Natural killer cell (primary cell): ENCODE data around the gene UBR2. TPM values are rescaled to one million over a fixed set of nuclear protein-coding genes. Genes with fewer than 3 reads are reported as not detected.

Source experiments
- ATAC-seq, 3 donors: fragments of 150-1000 bp in 2 of 3; fragments of 200-7000 bp in 1 of 3; cut with Tn5 transposase; 1 replicate in 1 of 3; 2 replicates in 2 of 3; pipeline ENCODE4 v1.10.0; 2021; ENCODE audit warnings: mild to moderate bottlenecking in 2 of 3, moderate library complexity in 2 of 3
- DNase-seq, 2 donors: peaks; one replicate each; pipeline versions ENCODE4 v3.0.0 to v3.0.0-alpha.2; 2013 to 2021; ENCODE audit warnings: mixed read lengths in 1 of 2
- H3K27ac ChIP-seq: one replicate; pipeline ENCODE4 v1.5.1; 2013; ENCODE audit warnings: mild to moderate bottlenecking, low read length
- H3K27me3 ChIP-seq: one replicate; pipeline ENCODE4 v1.6.1; 2013; ENCODE audit warnings: low read length; ENCODE audit not compliant: control insufficient read depth, insufficient read depth
- H3K36me3 ChIP-seq: one replicate; pipeline ENCODE4 v1.6.1; 2013; ENCODE audit warnings: low read length; ENCODE audit not compliant: control insufficient read depth, insufficient read depth
- H3K4me1 ChIP-seq: one replicate; pipeline ENCODE4 v1.6.1; 2013; ENCODE audit warnings: low read length; ENCODE audit not compliant: control insufficient read depth, insufficient read depth
- H3K4me3 ChIP-seq: one replicate; pipeline ENCODE4 v1.5.1; 2013; ENCODE audit warnings: low read length
- H3K9me3 ChIP-seq: one replicate; pipeline ENCODE4 v1.6.1; 2013; ENCODE audit warnings: low read length; ENCODE audit not compliant: control insufficient read depth, insufficient read depth
- H3K27ac Mint-ChIP-seq, 2 donors: one replicate each; pipeline ENCODE4 v1.8.0; 2022; ENCODE audit warnings: mild to moderate bottlenecking in 2 of 2, mixed read lengths in 2 of 2, moderate library complexity in 1 of 2
- H3K27me3 Mint-ChIP-seq, 2 donors: one replicate each; pipeline ENCODE4 v1.8.0; 2022; ENCODE audit warnings: low read depth in 2 of 2, mixed read lengths in 2 of 2
- H3K36me3 Mint-ChIP-seq: one replicate; pipeline ENCODE4 v1.8.0; 2022; ENCODE audit warnings: mixed read lengths
- H3K4me1 Mint-ChIP-seq, 2 donors: one replicate each; pipeline ENCODE4 v1.8.0; 2022; ENCODE audit warnings: mixed read lengths in 2 of 2
- H3K4me3 Mint-ChIP-seq: one replicate; pipeline ENCODE4 v1.8.0; 2022; ENCODE audit warnings: mild to moderate bottlenecking, moderate library complexity, mixed read lengths
- H3K9me3 Mint-ChIP-seq, 2 donors: one replicate each; pipeline ENCODE4 v1.8.0; 2022; ENCODE audit warnings: mixed read lengths in 2 of 2
- WGBS: methylation state at CpG from one replicate; pipeline ENCODE4 v1.1.7; 2013; ENCODE audit warnings: missing lambda C conversion rate; ENCODE audit not compliant: insufficient coverage; 5-methylcytosine and 5-hydroxymethylcytosine counted together
- intact Hi-C: fragments of 100-400 bp; cut with micrococcal nuclease; formaldehyde crosslinking; loops from one replicate; pipeline ENCODE4 v1.14.2; 2022
- total RNA-seq, 4 donors: library from RNA; stranded (reverse); fragments of 120-200 nt in 1 of 4; gene quantifications; one replicate each; pipeline versions ENCODE4 v1.2.3 to v1.2.4, GENCODE V29; 2013 to 2022
- TF ChIP-seq, protein P1 (sequence below): fragments of 200-600 bp; IDR thresholded peaks from one replicate; pipeline ENCODE4 v1.8.0; 2022; ENCODE audit warnings: antibody characterized with exemption

Gene UBR2
- total RNA-seq, 3 donors from 2014 or later (not counting 1 experiment from before 2014, with no cell fraction given), result 44.9 to 57.3 (median 53.2) TPM

DNA sequence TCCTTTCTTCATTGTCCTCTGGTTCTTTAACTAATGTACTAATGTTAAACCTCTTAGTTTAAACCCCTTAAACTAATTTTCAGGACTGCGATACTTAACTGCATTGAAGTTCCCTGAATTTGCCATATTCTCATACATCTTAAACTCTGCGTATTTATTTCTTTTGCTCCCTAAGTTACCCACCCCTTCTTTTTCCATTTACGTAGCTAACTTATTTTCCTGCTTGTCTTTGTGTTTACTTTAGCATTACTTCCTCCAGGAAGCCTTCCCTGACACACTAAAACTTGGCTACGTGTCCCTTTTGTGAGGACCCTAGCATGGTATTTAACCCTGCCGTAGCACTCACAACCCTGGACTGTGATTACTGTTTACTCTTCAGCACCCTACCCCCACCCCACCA, 79.0 kb downstream of the UBR2 start:
- Mint-ChIP-seq H3K27ac (peak overlapping the region in 1 of 2 donors; percentile 25), H3K9me3 (no peaks in the 10 kb centered on the region), H3K27me3 (no peaks in the 10 kb centered on the region)

DNA sequence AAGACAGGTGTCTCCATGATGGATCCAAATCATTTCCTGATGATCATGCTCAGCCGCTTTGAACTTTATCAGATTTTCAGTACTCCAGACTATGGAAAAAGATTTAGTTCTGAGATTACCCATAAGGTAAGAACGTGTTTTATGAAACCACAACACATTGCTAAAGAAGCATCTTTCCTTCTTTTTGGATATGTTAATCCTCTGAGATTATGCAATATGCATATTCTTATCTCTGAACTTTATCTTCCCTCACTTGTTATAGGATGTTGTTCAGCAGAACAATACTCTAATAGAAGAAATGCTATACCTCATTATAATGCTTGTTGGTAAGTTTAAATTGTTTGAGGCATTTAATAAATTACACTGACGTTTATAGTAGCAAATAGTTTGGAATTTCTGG, 80.4 kb downstream of the UBR2 start:
- no peak for DNase-seq
- whole genome bisulfite sequencing, result 100% methylated on average over 1 of the region's 3 CpGs
- ATAC-seq, result no peak
- H3K27me3 Mint-ChIP-seq, result no peaks in the 10 kb centered on the region
- intact Hi-C loops, result no loop called here
- Histone ChIP-seq H3K27me3 (no peaks in the 10 kb centered on the region), H3K4me3 (no peak overlapping the region), H3K27ac (no peak overlapping the region), H3K4me1 (no peaks in the 10 kb centered on the region), H3K9me3 (no peaks in the 10 kb centered on the region), H3K36me3 (peaks cover 82% of the 10 kb centered on the region)
- H3K36me3 Mint-ChIP-seq, result peaks cover 22% of the 10 kb centered on the region
- H3K4me1 Mint-ChIP-seq, result peaks cover 0 to 8% of the 10 kb centered on the region in 2 donors
- TF ChIP-seq, protein P1, sequence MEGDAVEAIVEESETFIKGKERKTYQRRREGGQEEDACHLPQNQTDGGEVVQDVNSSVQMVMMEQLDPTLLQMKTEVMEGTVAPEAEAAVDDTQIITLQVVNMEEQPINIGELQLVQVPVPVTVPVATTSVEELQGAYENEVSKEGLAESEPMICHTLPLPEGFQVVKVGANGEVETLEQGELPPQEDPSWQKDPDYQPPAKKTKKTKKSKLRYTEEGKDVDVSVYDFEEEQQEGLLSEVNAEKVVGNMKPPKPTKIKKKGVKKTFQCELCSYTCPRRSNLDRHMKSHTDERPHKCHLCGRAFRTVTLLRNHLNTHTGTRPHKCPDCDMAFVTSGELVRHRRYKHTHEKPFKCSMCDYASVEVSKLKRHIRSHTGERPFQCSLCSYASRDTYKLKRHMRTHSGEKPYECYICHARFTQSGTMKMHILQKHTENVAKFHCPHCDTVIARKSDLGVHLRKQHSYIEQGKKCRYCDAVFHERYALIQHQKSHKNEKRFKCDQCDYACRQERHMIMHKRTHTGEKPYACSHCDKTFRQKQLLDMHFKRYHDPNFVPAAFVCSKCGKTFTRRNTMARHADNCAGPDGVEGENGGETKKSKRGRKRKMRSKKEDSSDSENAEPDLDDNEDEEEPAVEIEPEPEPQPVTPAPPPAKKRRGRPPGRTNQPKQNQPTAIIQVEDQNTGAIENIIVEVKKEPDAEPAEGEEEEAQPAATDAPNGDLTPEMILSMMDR, result no peak
- peak overlapping the region in 1 of 2 donors; percentile 1 for H3K27ac Mint-ChIP-seq
- no peak overlapping the region for H3K4me3 Mint-ChIP-seq
- no peaks in the 10 kb centered on the region for H3K9me3 Mint-ChIP-seq

More for the DNA sequence above, 79.0 kb downstream of the UBR2 start:
- Histone ChIP-seq H3K9me3 (no peaks in the 10 kb centered on the region), H3K27me3 (no peaks in the 10 kb centered on the region), H3K4me3 (no peak overlapping the region), H3K27ac (no peak overlapping the region), H3K36me3 (peaks cover 83% of the 10 kb centered on the region), H3K4me1 (no peaks in the 10 kb centered on the region)
- WGBS, result 99% methylated on average over 5 of the region's 5 CpGs
- intact Hi-C loops, result no loop called here
- ATAC-seq, result no peak
- no peak for DNase-seq
- TF ChIP-seq, protein P1, result no peak
- Mint-ChIP-seq H3K4me1 (peaks cover 0 to 8% of the 10 kb centered on the region in 2 donors), H3K4me3 (no peak overlapping the region), H3K36me3 (peaks cover 32% of the 10 kb centered on the region)

DNA sequence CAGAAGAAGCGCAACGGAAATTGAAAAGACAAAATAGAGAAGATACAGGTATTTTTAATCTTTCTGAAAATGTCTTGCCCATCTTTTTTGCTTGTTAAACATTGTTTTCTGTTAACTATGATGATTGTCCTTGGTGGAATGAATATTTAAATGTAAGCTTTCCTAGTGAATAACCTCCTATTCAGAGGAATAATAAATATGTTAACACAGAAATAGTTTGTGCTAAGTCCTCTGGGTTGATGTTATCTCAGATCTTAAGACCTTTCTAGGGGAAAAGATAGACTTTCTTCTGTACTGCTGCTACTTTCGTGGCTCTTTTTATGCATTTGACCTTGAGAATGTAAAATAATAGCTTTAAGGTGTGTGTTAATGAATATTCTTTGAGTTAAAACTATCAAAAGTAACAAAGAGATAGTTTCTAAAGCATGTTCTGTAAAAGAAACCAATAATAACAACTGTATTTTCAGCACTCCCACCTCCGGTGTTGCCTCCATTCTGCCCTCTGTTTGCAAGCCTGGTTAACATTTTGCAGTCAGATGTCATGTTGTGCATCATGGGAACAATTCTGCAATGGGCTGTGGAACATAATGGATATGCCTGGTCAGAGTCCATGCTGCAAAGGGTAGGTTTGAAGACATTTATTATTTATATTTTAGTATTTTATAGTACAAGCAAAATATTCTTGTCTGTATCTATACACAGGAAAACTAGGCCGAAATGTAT, 88.4 kb downstream of the UBR2 start:
- no peaks in the 10 kb centered on the region for H3K4me1 ChIP-seq
- no peak for DNase-seq
- 92% methylated on average over 5 of the region's 5 CpGs for WGBS
- H3K4me3 ChIP-seq, result no peak overlapping the region
- no peaks in the 10 kb centered on the region for H3K9me3 Mint-ChIP-seq
- no peaks in the 10 kb centered on the region for H3K4me1 Mint-ChIP-seq
- intact Hi-C loops, result no loop called here
- H3K36me3 Mint-ChIP-seq, result peaks cover 3% of the 10 kb centered on the region
- H3K4me3 Mint-ChIP-seq, result no peak overlapping the region
- no peaks in the 10 kb centered on the region for H3K27me3 ChIP-seq
- peaks cover 71% of the 10 kb centered on the region for H3K36me3 ChIP-seq
- H3K27ac Mint-ChIP-seq, result no peak overlapping the region
- no peaks in the 10 kb centered on the region for H3K9me3 ChIP-seq
- TF ChIP-seq, protein P1, result no peak
- H3K27me3 Mint-ChIP-seq, result no peaks in the 10 kb centered on the region
- no peak overlapping the region for H3K27ac ChIP-seq
- no peak for ATAC-seq

DNA sequence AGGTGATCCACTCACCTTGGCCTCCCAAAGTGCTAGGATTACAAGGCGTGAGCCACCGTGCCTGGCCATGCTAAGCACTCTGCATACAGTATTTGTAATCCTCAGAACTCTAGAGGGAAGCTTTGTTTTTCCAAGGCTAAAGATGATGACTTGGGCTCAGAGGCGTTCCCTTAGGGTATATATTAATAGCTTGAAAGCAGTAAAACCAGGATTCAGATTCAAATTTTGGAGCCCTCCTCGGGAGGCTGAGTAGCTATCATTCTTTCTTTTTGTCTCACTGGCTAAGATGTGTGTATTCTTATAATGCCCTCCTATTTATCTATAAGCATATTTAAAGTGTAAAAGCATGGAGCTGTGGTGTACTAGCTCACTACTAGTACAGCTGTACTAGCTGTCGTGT, 90.0 kb downstream of the UBR2 start:
- Histone ChIP-seq H3K36me3 (peaks cover 74% of the 10 kb centered on the region), H3K27me3 (no peaks in the 10 kb centered on the region), H3K27ac (no peak overlapping the region), H3K4me1 (no peaks in the 10 kb centered on the region), H3K9me3 (no peaks in the 10 kb centered on the region), H3K4me3 (no peak overlapping the region)
- intact Hi-C loops, result no loop called here
- TF ChIP-seq, protein P1, result no peak
- Mint-ChIP-seq H3K27ac (peak overlapping the region in 1 of 2 donors; percentile 19), H3K4me1 (no peaks in the 10 kb centered on the region), H3K27me3 (no peaks in the 10 kb centered on the region), H3K9me3 (no peaks in the 10 kb centered on the region), H3K4me3 (no peak overlapping the region), H3K36me3 (peaks cover 18% of the 10 kb centered on the region)
- ATAC-seq (no peak), DNase-seq (no peak)
- 99% methylated on average over 5 of the region's 5 CpGs for WGBS
